Measurements from ENCODE around the gene PSMB11. TPM values are rescaled to one million over a fixed set of nuclear protein-coding genes. Genes with fewer than 3 reads are reported as not detected.

PSMB11 gene
- total RNA-seq, 1 experiment from 2014 or later = not detected

DNA sequence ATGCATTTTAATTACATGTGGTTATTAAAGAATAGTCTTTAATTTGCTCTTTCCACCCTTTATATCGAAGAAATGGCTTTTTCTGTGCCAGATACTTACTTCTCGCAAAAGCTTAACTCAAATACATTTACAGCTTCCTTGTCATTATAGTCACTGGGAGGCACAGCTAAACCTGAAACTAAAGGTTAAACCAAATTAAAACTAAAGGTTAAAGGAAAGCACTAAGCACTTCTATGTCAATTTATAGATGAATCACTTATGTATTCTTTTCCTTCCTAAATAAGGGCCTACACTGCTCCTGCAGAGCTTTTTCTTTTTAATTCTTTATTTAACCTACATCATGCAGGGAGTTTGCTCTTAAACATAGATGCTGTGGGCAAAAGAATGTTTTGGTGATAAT lies 41.2 kb upstream of the PSMB11 start:
- Histone ChIP-seq H3K27me3 (ENCODE audit: insufficient read depth, low read length) (no peaks in the 10 kb centered on the region), H2BK12ac (ENCODE audit: insufficient read length, low read depth, low read length) (no peak overlapping the region)
- peaks cover 2 to 7% of the 10 kb centered on the region in 2 experiments for H3K4me1 Mint-ChIP-seq

More for the DNA sequence above, 41.2 kb upstream of the PSMB11 start:
- no peaks in the 10 kb centered on the region for H3K36me3 Mint-ChIP-seq (ENCODE audit: insufficient read depth in 1 of 3, low read depth in 3 of 3)
- no peak overlapping the region for H2AFZ ChIP-seq (ENCODE audit: low read length)
- no peaks in the 10 kb centered on the region for H3K9me3 ChIP-seq (ENCODE audit: control insufficient read depth, low read depth, low read length)
- H4K5ac ChIP-seq (ENCODE audit: insufficient read length, low read depth, low read length) = no peak overlapping the region
- no peak overlapping the region for H2BK120ac ChIP-seq (ENCODE audit: low read depth, low read length, poor library complexity, severe bottlenecking)
- H3K18ac ChIP-seq (ENCODE audit: insufficient read length, low read depth, low read length) = no peak overlapping the region
- H2BK20ac ChIP-seq (ENCODE audit: low read depth, low read length, poor library complexity, severe bottlenecking) = no peak overlapping the region
- H3K79me2 ChIP-seq (ENCODE audit: insufficient read depth, low read length) = no peaks in the 10 kb centered on the region
- no peaks in the 10 kb centered on the region for H4K20me1 ChIP-seq (ENCODE audit: control insufficient read depth, insufficient read depth, insufficient read length)
- H4K8ac ChIP-seq (replicated peaks; ENCODE audit: insufficient read length, low read depth, low read length) = no peak overlapping the region
- TF ChIP-seq, protein P1, sequence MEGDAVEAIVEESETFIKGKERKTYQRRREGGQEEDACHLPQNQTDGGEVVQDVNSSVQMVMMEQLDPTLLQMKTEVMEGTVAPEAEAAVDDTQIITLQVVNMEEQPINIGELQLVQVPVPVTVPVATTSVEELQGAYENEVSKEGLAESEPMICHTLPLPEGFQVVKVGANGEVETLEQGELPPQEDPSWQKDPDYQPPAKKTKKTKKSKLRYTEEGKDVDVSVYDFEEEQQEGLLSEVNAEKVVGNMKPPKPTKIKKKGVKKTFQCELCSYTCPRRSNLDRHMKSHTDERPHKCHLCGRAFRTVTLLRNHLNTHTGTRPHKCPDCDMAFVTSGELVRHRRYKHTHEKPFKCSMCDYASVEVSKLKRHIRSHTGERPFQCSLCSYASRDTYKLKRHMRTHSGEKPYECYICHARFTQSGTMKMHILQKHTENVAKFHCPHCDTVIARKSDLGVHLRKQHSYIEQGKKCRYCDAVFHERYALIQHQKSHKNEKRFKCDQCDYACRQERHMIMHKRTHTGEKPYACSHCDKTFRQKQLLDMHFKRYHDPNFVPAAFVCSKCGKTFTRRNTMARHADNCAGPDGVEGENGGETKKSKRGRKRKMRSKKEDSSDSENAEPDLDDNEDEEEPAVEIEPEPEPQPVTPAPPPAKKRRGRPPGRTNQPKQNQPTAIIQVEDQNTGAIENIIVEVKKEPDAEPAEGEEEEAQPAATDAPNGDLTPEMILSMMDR (conservative IDR thresholded peaks at IDR 0.05) = no peak
- H3K9me3 Mint-ChIP-seq = no peaks in the 10 kb centered on the region
- H3K27ac Mint-ChIP-seq = no peak overlapping the region
- H2BK15ac ChIP-seq (ENCODE audit: low read depth, low read length) = no peak overlapping the region
- no peak for DNase-seq
- H3K4me3 Mint-ChIP-seq = no peak overlapping the region
- H3K79me1 ChIP-seq (ENCODE audit: insufficient read depth, low read depth, low read length, poor library complexity, severe bottlenecking) = no peaks in the 10 kb centered on the region
- no peaks in the 10 kb centered on the region for H3K23me2 ChIP-seq (ENCODE audit: insufficient read length, low read depth, low read length, poor library complexity, severe bottlenecking)
- no peak overlapping the region for H3K14ac ChIP-seq (ENCODE audit: insufficient read depth, low read length)
- no peak overlapping the region for H3K9ac ChIP-seq (ENCODE audit: extremely low read depth, insufficient read length, low read length)
- no peaks in the 10 kb centered on the region; the same call in 1 of the 2 replicates for H3K4me1 ChIP-seq (ENCODE audit: insufficient read depth, low read length)
- no peak overlapping the region for H3K27ac ChIP-seq (ENCODE audit: insufficient read length, low read depth, low read length)
- H3K4me2 ChIP-seq (ENCODE audit: insufficient read depth, insufficient read length, low read length) = no peak overlapping the region
- no peak overlapping the region for H3T11ph ChIP-seq (ENCODE audit: low read length)
- H2BK5ac ChIP-seq (ENCODE audit: insufficient read length, low read length) = no peak overlapping the region
- no CpG with 5 or more reads among the region's 2 CpGs for WGBS (ENCODE audit: extremely low coverage, insufficient read length, low lambda C conversion rate)
- H3K27me3 Mint-ChIP-seq (ENCODE audit: low read depth) = no peaks in the 10 kb centered on the region
- H3K23ac ChIP-seq (ENCODE audit: insufficient read length, low read depth, low read length) = no peak overlapping the region
- no peak overlapping the region for H2AK5ac ChIP-seq (ENCODE audit: insufficient read length, low read length)
- no peak overlapping the region for H3K4ac ChIP-seq (ENCODE audit: low read depth, low read length)
- H4K91ac ChIP-seq (ENCODE audit: insufficient read length, low read depth, low read length) = no peak overlapping the region
- H3K56ac ChIP-seq (ENCODE audit: insufficient read length, low read depth, low read length) = no peak overlapping the region
